ENCODE measurements around the gene PDE4D.

DNA sequence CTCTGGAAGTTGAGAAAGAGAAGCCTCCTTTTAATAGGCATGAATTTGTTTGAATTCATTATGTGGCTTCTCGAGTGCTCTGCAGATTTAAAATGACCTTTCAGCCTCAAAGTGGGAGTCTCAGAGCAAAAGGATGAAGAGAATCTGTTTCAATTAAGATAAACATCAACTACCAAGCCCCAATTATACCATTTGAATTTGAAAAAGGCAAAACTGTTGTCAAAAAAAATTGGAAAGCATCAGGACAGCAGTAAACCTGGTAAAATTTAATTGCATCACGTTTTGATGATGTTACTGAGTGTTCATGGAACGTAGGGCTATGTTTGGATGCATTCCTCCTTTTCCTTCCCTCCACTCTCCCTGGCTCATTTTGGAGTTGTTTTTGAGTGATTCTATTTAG is 637.2 kb downstream of the PDE4D start:
- TF ChIP-seq, protein P1, sequence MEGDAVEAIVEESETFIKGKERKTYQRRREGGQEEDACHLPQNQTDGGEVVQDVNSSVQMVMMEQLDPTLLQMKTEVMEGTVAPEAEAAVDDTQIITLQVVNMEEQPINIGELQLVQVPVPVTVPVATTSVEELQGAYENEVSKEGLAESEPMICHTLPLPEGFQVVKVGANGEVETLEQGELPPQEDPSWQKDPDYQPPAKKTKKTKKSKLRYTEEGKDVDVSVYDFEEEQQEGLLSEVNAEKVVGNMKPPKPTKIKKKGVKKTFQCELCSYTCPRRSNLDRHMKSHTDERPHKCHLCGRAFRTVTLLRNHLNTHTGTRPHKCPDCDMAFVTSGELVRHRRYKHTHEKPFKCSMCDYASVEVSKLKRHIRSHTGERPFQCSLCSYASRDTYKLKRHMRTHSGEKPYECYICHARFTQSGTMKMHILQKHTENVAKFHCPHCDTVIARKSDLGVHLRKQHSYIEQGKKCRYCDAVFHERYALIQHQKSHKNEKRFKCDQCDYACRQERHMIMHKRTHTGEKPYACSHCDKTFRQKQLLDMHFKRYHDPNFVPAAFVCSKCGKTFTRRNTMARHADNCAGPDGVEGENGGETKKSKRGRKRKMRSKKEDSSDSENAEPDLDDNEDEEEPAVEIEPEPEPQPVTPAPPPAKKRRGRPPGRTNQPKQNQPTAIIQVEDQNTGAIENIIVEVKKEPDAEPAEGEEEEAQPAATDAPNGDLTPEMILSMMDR (conservative IDR thresholded peaks at IDR 0.05; ENCODE audit: low read length), result no peak
- no peak for TF ChIP-seq EZH2phosphoT487 (IDR thresholded peaks at IDR 0.05; ENCODE audit: borderline replicate concordance, low read depth, low read length)
